Prostate gland (tissue), 2 donors: ENCODE results near the gene ADAMTSL2.

ENCODE experiments used
- POLR2AphosphoS5 ChIP-seq: sonication (generic); formaldehyde crosslinking; IDR thresholded peaks from one replicate; pipeline ENCODE4 v1.6.1; 2017; ENCODE audit warnings: antibody characterized with exemption
- TF ChIP-seq, protein P1 (sequence below), 4 experiments: fragments of 200-600 bp in 2 of 4; fragments of 450-650 bp in 2 of 4; sonication (generic) in 2 of 4; IDR thresholded peaks; 1 replicate in 3 of 4; 2 replicates in 1 of 4; pipeline ENCODE4 v1.5.1; 2016 to 2019; ENCODE audit warnings: antibody characterized with exemption in 4 of 4, mild to moderate bottlenecking in 2 of 4, moderate library complexity in 2 of 4

DNA sequence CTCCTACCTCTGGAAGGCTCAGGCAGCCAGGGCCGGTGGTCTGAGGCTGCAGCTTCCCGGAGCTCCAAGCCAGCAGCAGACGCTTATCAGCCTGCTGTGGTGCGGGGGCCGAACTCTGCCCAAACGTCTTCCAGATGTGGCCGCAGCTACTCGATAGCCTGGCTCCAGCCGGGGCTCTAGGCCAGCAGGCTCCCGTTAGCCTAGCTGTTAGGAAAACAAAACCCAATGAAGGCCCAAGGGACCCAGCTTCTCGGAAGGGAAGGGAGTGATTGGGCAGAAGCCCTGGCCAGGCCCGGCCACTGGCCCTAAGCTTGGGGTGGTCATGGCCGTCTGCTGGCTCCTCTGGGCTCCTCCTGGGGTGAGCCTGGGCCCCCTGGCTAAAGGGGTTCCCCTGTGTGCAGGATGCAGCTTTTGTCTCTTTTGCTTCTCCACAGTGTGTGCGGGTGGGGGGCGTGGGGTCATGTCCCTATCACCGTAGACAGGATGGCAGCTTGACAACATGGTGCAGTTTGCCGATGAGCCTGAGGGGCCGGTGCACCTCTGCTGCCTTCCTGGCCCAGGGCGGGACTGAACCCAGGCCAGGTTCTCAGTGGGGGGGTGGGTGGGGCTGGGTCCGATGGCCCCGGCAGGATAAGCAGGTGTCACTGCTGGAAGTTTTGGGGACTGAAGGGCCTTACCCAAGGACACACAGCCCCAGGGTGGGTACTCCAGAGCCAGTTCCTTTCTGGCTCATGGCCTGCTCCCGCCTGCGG is 28.4 kb upstream of the ADAMTSL2 start:
- no peak for TF ChIP-seq POLR2AphosphoS5
- TF ChIP-seq, protein P1, sequence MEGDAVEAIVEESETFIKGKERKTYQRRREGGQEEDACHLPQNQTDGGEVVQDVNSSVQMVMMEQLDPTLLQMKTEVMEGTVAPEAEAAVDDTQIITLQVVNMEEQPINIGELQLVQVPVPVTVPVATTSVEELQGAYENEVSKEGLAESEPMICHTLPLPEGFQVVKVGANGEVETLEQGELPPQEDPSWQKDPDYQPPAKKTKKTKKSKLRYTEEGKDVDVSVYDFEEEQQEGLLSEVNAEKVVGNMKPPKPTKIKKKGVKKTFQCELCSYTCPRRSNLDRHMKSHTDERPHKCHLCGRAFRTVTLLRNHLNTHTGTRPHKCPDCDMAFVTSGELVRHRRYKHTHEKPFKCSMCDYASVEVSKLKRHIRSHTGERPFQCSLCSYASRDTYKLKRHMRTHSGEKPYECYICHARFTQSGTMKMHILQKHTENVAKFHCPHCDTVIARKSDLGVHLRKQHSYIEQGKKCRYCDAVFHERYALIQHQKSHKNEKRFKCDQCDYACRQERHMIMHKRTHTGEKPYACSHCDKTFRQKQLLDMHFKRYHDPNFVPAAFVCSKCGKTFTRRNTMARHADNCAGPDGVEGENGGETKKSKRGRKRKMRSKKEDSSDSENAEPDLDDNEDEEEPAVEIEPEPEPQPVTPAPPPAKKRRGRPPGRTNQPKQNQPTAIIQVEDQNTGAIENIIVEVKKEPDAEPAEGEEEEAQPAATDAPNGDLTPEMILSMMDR (IDR thresholded peaks at IDR 0.05) = no peak
